ENCODE measurements around the gene TRNAU1AP. TPM values are rescaled to one million over a fixed set of nuclear protein-coding genes. Genes with fewer than 3 reads are reported as not detected.
A peak's percentile ranks its signal among the peaks of the same experiment; 100 is the strongest.

The TRNAU1AP gene
- total and polyA plus RNA-seq, 2 of the 13 experiments (the other 11 are each of a cell fraction or from before 2014, with no cell fraction given) = 29.0 to 42.9 TPM

- TF ChIP-seq ZSCAN25 (CRISPR knock-in tag; IDR thresholded peaks at IDR 0.05) = no peak
- no peak for TF ChIP-seq NFIB (CRISPR knock-in tag; IDR thresholded peaks at IDR 0.05; ENCODE audit: borderline replicate concordance)
- no peak for TF ChIP-seq SMAD9 (CRISPR knock-in tag; IDR thresholded peaks at IDR 0.05)
- no peak for TF ChIP-seq MAFG (CRISPR knock-in tag; IDR thresholded peaks at IDR 0.05)
- no peak for TF ChIP-seq FUBP1 (CRISPR knock-in tag; IDR thresholded peaks at IDR 0.05; ENCODE audit: borderline replicate concordance)
- peak; percentile 57; the same call in 1 of the 2 replicates for TF ChIP-seq NCOR1 (IDR thresholded peaks at IDR 0.05; ENCODE audit: borderline replicate concordance, low read length)
- no peak for TF ChIP-seq ZNF549 (CRISPR knock-in tag; IDR thresholded peaks at IDR 0.05)
- TF ChIP-seq ZNF878 (CRISPR knock-in tag; IDR thresholded peaks at IDR 0.05) = no peak
- TF ChIP-seq THYN1 (CRISPR knock-in tag; IDR thresholded peaks at IDR 0.05; ENCODE audit: borderline replicate concordance, low read depth) = no peak
- TF ChIP-seq ISX (CRISPR knock-in tag; conservative IDR thresholded peaks at IDR 0.05) = no peak
- peak; percentile 63 for TF ChIP-seq FOXO1 (CRISPR knock-in tag; IDR thresholded peaks at IDR 0.05)
- TF ChIP-seq MXD4 (CRISPR knock-in tag; IDR thresholded peaks at IDR 0.05) = no peak
- TF ChIP-seq BATF2 (CRISPR knock-in tag; IDR thresholded peaks at IDR 0.05) = no peak
- TF ChIP-seq ZNF225 (CRISPR knock-in tag; IDR thresholded peaks at IDR 0.05) = no peak
- TF ChIP-seq ZNF766 (CRISPR knock-in tag; IDR thresholded peaks at IDR 0.05; ENCODE audit: borderline replicate concordance) = no peak
- TF ChIP-seq ZHX2 (IDR thresholded peaks at IDR 0.05; ENCODE audit: low read depth) = no peak
- TF ChIP-seq ZHX2 (CRISPR knock-in tag; IDR thresholded peaks at IDR 0.05; ENCODE audit: borderline replicate concordance) = no peak
Measured at GRCh38 chr1:28591708-28592320, 38.9 kb downstream of the TRNAU1AP start, which contains the start of gene RAB42 (continued).
